SK-N-SH treated with all-trans-retinoic acid at 6 μM for 48 hours (cell line): ENCODE results near the gene SUCO.

ENCODE experiments used
- ESRRG ChIP-seq: fragments of 250-450 bp; sonication (Bioruptor Pico); IDR thresholded peaks from 2 replicates; pipeline ENCODE4 v1.6.1; 2021; ENCODE audit warnings: mild to moderate bottlenecking
- PATZ1 ChIP-seq: fragments of 250-450 bp; sonication (Bioruptor Pico); IDR thresholded peaks from 2 replicates; pipeline ENCODE4 v1.8.0; 2020; ENCODE audit warnings: mild to moderate bottlenecking, moderate library complexity, borderline replicate concordance
- POU6F1 ChIP-seq: fragments of 250-450 bp; sonication (Bioruptor Pico); IDR thresholded peaks from 2 replicates; pipeline ENCODE4 v1.8.0; 2021; ENCODE audit warnings: low read depth, mild to moderate bottlenecking, moderate library complexity, borderline replicate concordance
- RARB ChIP-seq: fragments of 250-450 bp; sonication (Bioruptor Pico); IDR thresholded peaks from 2 replicates; pipeline ENCODE4 v1.8.0; 2021; ENCODE audit warnings: mild to moderate bottlenecking, moderate library complexity
- SNAI2 ChIP-seq: fragments of 250-450 bp; sonication (Bioruptor Pico); IDR thresholded peaks from 2 replicates; pipeline ENCODE4 v1.5.0; 2020; ENCODE audit warnings: mild to moderate bottlenecking, moderate library complexity
- TOX ChIP-seq: fragments of 250-450 bp; sonication (Bioruptor Pico); IDR thresholded peaks from 2 replicates; pipeline ENCODE4 v1.8.0; 2021; ENCODE audit warnings: mild to moderate bottlenecking, moderate library complexity, borderline replicate concordance
- ZC3H10 ChIP-seq: fragments of 250-450 bp; sonication (Bioruptor Pico); IDR thresholded peaks from 2 replicates; pipeline ENCODE4 v1.5.1; 2021; ENCODE audit warnings: mild to moderate bottlenecking, moderate library complexity
- ZFP3 ChIP-seq: fragments of 250-450 bp; sonication (Bioruptor Pico); IDR thresholded peaks from 2 replicates; pipeline ENCODE4 v1.5.0; 2020; ENCODE audit warnings: mild to moderate bottlenecking, moderate library complexity

- TF ChIP-seq ZFP3 (CRISPR knock-in tag), result no peak
- 0 out of 2 replicates have a peak, but pooled peaks have one; percentile 62 for TF ChIP-seq ZC3H10 (CRISPR knock-in tag)
- peak; percentile 70; the same call in 1 of the 2 replicates for TF ChIP-seq TOX (CRISPR knock-in tag)
- no peak for TF ChIP-seq POU6F1 (CRISPR knock-in tag)
- TF ChIP-seq PATZ1, result no peak
- no peak for TF ChIP-seq RARB (CRISPR knock-in tag)
- no peak for TF ChIP-seq ESRRG (CRISPR knock-in tag)
- no peak for TF ChIP-seq SNAI2 (CRISPR knock-in tag)
These were observed 52.4 kb downstream of the SUCO start for GRCh38 chr1:172585348-172585747.
